GM21381 (cell line): Measurements from ENCODE around the gene CACNA1H.

Source experiments
- ATAC-seq: cut with Tn5 transposase; IDR thresholded peaks from one replicate; pipeline ENCODE4 v1.9.1; 2021; ENCODE audit warnings: mild to moderate bottlenecking, moderate library complexity; ENCODE audit not compliant: unreplicated experiment

The CACNA1H gene

GRCh38 chr16:1140582-1141162, 12.2 kb upstream of the CACNA1H start:
- ATAC-seq, result no peak

GRCh38 chr16:1141191-1141590, 11.7 kb upstream of the CACNA1H start:
- no peak for ATAC-seq

- no peak for ATAC-seq
Observed at GRCh38 chr16:1141716-1142115, 11.2 kb upstream of the CACNA1H start.

- no peak for ATAC-seq
Observed at GRCh38 chr16:1142911-1143310, 10.0 kb upstream of the CACNA1H start.

- no peak for ATAC-seq
Observed at GRCh38 chr16:1143761-1144450, 9.0 kb upstream of the CACNA1H start.

GRCh38 chr16:1144476-1145382, 8.2 kb upstream of the CACNA1H start:
- ATAC-seq, result no peak

- no peak for ATAC-seq
Observed at GRCh38 chr16:1145383-1146100, 7.4 kb upstream of the CACNA1H start.

- no peak for ATAC-seq
Observed at GRCh38 chr16:1146409-1146808, 6.5 kb upstream of the CACNA1H start.

GRCh38 chr16:1147027-1147426, 5.9 kb upstream of the CACNA1H start:
- ATAC-seq, result no peak

- ATAC-seq, result no peak
Observed at GRCh38 chr16:1149101-1149636, 3.7 kb upstream of the CACNA1H start.

GRCh38 chr16:1150511-1150982, 2.4 kb upstream of the CACNA1H start:
- ATAC-seq, result no peak

- ATAC-seq, result no peak
Observed at GRCh38 chr16:1151424-1152122, 1.3 kb upstream of the CACNA1H start.

- ATAC-seq, result no peak
Observed at GRCh38 chr16:1152123-1152638, 725 bp upstream of the CACNA1H start.

- ATAC-seq, result no peak
Observed at GRCh38 chr16:1153480-1154160, 714 bp downstream of the CACNA1H start.

GRCh38 chr16:1154291-1154886, 1.5 kb downstream of the CACNA1H start:
- no peak for ATAC-seq

GRCh38 chr16:1154887-1155331, 2.0 kb downstream of the CACNA1H start:
- ATAC-seq, result no peak

- ATAC-seq, result no peak
Observed at GRCh38 chr16:1155353-1156054, 2.6 kb downstream of the CACNA1H start.
